ENCODE measurements around the gene PMEPA1.

The PMEPA1 gene

GRCh38 chr20:57709823-57710799 lies at the start of gene PMEPA1:
Gene PMEPA1, minus strand, starts transcription at chr20:57710015. Its CDS starts 433 bp downstream, at chr20:57709582.
- peak; percentile 92 for DNase-seq (ENCODE audit: low read depth)

DNA sequence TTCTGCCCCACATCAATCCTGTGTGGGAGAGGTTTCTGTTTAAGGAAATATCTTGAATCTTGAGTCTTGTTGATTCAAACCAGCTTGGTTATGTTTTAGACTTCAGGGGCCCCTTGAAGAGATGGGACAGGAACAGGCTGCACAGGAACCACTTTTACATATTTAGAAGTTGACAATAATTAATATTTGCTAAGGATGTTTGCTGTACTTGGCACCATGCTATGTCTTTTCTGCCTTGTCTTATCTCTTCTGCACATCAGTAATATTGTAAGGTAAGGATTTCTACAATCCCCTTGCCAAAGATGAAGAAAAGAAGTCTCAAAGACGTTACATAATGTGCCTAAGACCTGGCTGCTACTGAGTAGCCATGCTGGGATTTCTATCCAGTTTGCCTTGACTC lies 48.0 kb upstream of the PMEPA1 start:
- DNase-seq (ENCODE audit: low read depth) = no peak

DNA sequence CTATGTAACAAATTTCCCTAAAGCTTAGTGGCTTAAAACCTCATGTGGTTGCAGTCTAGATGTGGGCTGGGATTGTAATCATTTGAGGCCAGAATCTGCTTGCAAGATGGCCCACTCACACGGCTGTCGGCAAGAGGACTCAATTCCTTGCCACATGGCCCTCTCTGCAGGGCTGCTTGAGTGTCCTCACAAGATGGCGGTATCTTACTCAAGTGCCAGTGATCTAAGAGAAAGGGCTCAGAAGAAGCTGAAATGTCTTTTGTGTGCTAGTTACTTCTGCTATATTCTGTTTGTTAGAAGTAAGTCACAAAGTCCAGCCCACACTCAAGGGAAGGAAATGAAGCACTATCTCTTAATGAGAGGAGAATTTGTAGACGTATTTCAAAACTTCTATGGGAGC lies 47.1 kb upstream of the PMEPA1 start:
- DNase-seq (ENCODE audit: low read depth) = no peak

- DNase-seq (ENCODE audit: low read depth) = no peak
Observed at GRCh38 chr20:57756213-57756612, 46.4 kb upstream of the PMEPA1 start.

GRCh38 chr20:57755609-57756008 lies 45.8 kb upstream of the PMEPA1 start:
- no peak for DNase-seq (ENCODE audit: low read depth)

- no peak for DNase-seq (ENCODE audit: low read depth)
Observed at GRCh38 chr20:57754190-57754589, 44.4 kb upstream of the PMEPA1 start.

DNA sequence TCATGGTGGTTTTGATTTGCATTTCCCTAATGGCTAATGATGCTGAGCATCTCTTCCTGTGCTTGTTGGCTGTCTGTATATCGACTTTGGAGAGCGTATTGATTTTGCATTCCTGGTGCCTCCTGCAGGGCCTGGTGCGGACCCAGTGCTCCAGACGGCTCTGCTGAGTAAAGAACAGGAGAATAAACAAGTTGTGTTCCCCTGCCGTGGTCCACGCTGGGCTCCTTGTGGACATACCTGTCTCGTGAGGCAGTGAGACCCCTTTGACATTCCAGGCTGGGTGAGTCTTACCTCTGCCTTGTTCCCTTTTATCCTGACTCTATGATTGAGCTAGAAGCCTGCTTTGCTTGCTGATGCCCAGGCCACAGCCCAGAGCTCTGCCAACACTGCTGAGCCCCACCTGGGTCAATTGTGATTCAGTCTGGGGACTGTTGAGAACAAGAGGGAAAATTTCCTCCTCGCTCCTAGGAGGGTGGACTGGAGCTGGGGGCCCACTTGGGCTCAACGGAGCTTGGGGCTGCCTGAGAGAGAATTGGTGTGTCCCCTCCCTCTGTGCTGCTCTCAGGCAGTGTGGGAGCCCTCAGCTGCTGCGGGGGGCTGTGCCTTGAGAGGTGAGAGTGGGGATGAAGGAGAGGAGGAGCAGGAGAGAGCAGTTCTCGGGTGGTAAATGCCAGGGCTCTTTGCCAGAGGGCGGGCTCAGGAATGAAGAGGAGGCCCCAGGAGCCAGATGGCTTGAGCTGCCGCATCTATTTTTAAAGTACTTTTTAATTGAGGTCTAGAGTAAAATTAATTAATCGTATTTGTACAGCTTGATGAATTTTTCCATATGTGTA lies 43.7 kb upstream of the PMEPA1 start:
- no peak for DNase-seq (ENCODE audit: low read depth)

GRCh38 chr20:57751411-57751810 lies 41.6 kb upstream of the PMEPA1 start:
- no peak for DNase-seq (ENCODE audit: low read depth)

DNA sequence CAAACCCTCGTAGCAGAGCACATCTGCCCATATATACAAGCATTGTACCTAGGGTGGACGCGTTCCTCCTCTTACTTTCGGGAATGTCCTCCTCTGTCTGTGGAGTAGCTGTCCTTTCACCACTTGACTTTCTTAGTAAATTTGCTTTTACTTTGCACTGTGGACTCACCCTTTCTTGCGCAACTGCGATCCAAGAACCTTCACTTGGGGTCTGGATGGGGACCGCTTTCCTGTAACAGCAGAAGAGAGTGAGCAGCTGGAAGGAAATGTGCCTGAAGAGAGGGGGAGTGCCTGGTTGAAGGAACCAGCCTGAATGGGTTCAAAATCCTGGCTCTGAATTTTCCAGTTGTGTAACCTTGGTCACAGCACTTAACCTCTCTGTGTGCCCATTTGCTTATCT lies 40.1 kb upstream of the PMEPA1 start:
- no peak for DNase-seq (ENCODE audit: low read depth)

DNA sequence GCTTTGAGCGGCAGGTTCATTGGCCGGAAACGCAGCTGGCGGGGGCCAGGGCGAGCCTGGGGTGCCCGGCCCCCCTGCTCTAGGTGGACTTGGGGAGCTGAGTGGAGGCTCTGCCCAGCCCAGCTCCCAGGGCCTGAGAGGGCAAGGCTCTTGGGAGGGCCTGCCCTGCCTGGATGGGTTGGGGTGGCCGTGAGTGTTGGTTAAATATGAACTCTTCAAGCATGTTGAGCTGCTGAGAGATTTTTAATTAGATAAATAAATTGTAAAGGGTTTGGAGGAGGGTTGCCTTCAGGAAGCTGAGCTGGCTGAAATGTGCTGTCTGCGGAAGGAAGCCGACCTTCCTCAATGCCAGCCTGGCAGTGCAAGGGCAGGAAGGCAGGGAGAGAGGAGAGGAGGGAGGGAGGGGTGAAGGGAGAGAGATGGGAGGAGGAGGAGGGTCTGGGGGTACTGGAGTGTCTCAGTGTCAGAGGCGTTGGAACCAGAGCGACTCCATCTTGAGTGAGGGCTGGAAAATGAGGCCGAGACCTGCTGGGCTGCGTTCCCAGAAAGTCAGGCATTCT lies 39.4 kb upstream of the PMEPA1 start:
- DNase-seq (ENCODE audit: low read depth) = no peak

GRCh38 chr20:57748601-57749130 lies 38.9 kb upstream of the PMEPA1 start:
- peak; percentile 56 for DNase-seq (ENCODE audit: low read depth)

DNA sequence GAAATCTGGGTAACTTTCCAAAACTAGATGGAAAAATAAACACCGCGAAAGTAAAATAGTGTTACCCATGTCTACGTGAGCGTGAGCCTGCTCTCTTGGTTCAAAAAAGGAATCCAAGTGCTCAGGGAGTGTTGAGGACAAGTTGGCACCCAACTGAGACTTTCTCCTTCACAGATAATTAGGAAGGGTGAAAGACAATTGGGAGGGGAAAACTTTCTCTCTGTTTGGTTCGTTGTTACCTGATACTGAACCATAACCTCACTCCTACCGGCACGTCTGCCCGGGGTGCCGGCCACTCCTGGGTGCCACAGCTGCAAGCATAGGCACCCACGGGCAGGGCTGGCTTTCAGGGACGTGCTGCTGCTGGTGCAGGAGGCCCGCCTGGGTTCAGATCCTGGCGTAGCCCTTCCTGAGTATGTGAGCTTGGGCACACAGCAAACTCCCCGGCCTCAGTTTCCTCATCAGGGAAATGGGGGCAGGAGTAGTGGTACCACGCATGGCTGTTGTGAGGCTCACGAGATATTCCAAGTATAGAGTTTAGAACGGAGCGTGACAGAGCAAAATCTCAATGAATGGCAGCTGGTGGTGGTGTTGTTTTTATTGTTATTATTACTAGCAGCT lies 38.2 kb upstream of the PMEPA1 start:
- DNase-seq (ENCODE audit: low read depth) = no peak

- no peak for DNase-seq (ENCODE audit: low read depth)
Observed at GRCh38 chr20:57746832-57747404, 37.1 kb upstream of the PMEPA1 start.

GRCh38 chr20:57746201-57746600 lies 36.4 kb upstream of the PMEPA1 start:
- no peak for DNase-seq (ENCODE audit: low read depth)

DNA sequence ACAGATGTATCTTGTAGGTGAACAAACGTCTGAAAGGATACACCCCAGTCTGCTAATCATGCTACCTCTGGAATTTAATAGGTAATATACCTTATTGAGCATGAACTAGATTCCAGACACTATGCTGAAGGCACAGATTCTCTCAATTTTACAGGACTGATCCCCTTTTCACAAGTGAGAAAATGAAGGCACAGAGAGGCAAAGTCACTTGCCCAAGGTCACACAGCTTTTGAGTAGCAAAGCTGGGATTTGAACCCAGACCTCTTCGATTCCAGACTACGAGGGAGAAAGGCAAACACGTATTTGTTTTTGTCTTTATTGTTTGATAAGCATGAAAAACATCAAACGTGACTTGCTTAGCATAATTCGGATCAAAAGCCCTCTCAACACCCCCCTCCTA lies 34.4 kb upstream of the PMEPA1 start:
- no peak for DNase-seq (ENCODE audit: low read depth)

GRCh38 chr20:57743450-57744095 lies 33.8 kb upstream of the PMEPA1 start:
- DNase-seq (ENCODE audit: low read depth) = no peak

DNA sequence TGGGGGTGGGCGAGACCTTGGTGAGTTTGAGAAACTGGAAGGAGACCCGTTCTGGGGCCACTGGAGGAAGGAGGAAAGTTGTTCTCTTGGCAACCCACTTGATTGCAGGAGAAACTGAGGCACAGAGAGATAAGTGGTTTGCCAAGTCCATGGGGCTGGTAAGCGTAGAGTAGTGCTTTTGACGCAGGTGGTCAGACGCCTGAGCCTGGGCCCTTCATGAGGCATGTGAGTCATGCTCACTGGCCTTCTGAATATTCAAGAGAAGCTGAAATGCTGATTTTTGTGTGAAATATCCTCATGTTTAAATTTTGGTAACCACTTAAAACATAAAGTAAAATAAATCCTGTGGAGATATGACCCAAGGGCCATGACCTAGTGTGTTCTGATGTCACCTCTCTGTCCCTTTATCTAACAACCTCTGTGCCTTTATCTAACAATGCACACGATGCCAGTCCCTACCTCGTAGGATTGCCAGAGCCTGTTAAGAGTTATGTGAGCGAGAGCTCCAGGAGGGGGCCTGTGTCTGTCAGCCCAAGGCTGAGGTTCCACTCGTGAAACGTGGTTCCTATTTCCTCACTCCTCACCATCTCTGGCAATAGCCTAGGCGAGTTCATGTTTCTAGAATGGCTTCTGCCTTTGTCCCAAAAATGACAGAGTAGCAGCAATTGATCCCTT lies 32.8 kb upstream of the PMEPA1 start:
- no peak for DNase-seq (ENCODE audit: low read depth)

DNA sequence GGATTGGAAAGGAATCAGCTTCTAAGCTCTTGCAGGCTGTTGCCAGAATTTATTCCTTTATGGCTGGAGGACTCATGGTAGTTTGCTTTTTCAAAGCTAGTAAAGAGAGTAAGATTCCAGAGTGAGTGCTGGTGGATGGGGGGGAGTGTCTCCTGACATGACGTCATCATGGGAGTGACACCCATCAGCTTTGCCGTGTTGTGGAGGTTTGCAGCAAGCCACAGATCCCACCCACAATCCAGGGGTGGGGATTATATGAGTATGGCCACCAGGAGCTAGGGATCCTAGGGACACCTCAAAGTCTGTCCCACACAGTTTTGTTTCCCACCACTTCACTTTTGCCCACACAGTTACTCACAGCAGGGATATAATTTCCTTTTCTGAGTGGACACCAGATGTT lies 28.7 kb upstream of the PMEPA1 start:
- DNase-seq (ENCODE audit: low read depth) = no peak

DNA sequence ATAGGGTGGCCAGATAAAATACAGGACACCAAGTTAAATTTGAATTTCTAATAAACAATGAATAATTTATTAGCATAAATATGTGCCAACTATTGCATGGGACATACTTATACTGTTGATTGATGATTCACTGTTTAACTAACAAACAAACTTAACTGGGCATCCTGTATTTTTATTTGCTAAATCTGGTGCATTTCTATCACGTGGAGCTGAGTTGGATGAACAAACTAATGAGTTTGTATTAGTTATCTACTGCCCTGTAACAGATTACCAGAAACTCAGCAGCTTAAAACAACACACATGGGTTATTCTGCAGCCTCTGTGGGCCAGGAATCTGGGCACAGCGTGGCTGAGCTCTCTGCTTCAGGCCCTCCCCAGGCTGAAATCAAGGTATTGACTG lies 28.2 kb upstream of the PMEPA1 start:
- DNase-seq (ENCODE audit: low read depth) = no peak

- DNase-seq (ENCODE audit: low read depth) = no peak
Observed at GRCh38 chr20:57737349-57737748, 27.5 kb upstream of the PMEPA1 start.
